GM21529 (cell line): ENCODE measurements around the gene DRC7.

Experiments
- ATAC-seq: cut with Tn5 transposase; IDR thresholded peaks from one replicate; pipeline ENCODE4 v1.9.1; 2021; ENCODE audit not compliant: unreplicated experiment

The DRC7 gene

DNA sequence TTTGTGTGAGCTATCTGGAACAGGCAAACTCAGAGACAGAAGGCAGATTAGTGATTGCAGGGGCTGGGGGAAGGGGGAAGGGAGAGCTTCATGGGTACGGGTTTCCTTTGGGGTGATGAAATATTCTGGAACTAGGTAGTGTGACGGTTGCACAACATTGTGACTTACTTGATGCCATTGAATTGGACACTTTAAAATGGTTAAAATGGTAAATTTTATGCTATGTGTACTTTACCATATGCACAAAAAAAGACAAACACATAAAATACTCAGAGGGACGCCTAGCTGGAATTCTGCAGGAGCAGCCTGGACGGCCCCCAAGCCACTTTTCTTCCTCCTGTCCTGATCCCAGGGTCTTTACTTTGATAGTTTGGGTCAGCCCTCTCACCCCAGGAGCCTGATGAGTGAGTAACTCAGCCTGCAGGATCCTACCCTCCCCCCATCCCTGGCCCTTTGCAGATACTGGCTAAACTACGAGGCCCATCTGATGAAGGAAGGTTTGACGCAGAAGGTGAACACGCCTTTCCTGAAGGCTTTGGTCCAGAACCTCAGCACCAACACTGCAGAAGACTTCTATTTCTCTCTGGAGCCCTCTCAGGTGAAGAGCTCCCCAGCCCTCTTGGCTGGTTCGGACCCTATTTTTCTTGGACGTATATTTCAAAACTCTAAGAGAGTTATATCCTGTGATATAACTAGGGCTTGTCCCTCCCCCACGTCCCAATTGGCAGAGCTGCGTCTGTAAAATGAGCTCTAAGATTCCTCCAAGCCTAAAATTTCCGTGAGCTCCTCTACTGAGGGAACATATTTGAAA is 18.7 kb upstream of the DRC7 start:
- ATAC-seq, result no peak

DNA sequence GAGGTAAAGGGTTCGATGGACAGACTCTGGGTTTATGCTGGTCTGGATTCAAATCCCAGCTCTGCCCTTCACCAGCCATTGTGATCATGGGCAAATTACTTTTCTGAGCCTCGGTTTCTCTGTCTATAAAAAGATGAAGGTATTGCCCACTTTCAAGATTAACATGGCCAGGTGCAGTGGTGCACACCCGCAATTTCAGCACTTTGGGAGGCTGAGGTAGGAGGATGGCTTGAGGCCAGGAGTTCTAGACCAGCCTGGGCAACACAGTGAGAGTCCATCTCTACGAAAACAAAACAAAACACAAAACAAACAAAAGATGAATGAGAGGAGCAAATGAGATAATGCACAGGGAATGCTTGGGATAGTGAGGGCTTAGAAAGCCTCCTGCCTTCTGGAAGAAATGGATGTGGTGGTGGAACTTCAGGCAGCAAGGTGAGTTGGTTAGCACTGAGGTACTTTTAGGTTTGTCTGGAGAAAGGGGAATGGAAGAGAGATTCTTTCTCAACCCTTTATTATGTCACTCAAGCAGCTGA is 18.0 kb upstream of the DRC7 start:
- ATAC-seq, result no peak

DNA sequence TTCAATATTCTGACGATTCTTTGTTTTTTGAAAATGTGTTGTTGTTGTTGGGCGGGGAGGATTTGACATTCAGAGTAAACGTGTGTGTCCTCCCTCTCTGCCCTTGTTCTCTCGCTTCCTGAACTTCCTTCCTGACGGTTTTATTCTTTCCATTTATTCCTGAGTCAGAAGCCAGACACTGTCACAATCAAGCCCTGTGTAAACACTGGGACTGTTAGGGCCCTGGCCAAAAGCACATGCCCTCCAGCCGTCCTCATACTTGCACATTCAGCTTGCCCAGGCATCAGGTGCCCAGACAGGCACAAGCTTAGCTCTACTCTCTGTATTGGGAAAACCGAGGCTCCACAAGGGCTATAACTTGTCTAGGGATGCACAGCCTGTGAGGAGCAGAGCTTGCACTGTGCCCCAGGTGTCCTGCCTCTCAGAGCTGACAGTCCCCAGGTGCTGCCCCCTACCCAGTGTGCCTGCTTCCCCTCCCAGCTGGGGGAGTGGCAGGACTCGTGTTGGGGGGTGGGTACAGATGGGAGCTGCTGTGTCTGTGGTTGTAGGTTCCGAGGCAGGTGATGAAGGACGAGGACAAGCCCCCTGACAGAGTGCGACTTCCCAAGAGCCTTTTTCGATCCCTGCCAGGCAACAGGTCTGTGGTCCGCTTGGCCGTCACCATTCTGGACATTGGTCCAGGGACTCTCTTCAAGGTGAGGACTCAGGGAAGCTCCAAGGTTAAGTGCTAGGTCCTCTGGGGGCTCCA is 16.8 kb upstream of the DRC7 start:
- ATAC-seq, result no peak

DNA sequence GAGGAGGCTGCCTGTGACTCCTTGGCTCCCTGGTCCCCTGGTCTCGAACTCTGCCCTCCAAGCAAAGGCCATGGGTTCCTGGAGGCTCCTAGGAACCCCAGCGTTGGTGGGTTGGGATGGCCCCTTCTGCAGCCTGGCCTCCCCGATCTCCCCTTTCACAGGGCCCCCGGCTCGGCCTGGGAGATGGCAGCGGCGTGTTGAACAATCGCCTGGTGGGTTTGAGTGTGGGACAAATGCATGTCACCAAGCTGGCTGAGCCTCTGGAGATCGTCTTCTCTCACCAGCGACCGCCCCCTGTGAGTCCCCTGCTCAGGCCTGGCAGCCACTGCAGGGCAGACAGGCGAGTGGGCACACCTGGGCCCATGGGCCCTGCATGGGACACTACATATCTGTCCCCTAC is 15.6 kb upstream of the DRC7 start:
- ATAC-seq, result no peak

DNA sequence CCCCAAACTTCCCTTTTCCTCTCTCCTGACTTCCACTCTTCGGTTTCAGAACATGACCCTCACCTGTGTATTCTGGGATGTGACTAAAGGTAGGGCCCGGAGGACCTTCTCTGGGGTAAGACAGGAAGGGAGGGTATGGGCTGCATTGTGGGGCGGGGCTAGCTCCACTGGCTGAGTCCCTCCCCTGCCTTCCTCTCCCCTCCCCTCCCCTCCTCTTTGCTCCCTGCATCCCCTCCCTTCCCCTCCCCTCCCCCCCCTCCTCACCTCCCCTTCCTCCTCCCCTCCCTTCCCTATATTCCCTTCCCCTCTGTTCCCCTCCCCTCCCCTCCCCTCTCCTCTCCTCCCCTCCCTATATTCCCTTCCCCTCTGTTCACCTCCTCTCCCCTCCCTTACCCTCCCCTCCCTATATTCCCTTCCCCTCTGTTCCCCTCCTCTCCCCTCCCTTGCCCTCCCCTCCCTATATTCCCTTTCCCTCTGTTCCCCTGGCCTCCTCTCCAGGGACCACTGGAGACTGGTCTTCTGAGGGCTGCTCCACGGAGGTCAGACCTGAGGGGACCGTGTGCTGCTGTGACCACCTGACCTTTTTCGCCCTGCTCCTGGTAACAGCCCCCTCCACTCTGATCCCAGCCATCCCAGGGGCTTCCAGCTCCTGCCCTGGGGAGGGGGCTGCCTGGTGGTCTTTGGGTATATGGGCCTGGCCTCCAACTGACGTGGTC is 14.7 kb upstream of the DRC7 start:
- ATAC-seq, result no peak

DNA sequence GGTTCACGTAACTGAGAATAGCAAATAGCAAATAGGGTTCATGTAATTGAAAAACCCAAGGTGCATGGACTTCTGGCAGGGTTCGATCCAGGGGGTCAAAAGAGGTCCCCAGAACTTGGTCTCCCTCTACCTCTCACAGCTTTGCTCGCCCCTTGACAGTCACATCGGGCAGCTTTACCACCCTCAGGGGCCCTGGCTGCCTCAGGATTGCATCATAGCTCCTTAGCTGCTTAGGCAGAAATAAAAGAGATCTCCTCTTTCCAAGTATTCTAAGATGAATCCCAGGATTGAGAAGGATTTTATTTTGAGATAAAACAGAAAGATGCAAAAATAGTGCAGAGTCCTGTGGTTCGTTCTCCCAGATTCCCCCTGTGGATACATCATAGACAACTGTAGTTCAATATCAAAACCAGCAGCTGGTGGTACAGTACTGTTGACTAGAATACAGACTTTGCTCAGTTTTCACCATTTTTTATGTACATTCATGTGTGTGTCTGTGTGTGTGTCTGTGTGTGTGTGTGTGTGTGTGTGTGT is 13.7 kb upstream of the DRC7 start:
- no peak for ATAC-seq

DNA sequence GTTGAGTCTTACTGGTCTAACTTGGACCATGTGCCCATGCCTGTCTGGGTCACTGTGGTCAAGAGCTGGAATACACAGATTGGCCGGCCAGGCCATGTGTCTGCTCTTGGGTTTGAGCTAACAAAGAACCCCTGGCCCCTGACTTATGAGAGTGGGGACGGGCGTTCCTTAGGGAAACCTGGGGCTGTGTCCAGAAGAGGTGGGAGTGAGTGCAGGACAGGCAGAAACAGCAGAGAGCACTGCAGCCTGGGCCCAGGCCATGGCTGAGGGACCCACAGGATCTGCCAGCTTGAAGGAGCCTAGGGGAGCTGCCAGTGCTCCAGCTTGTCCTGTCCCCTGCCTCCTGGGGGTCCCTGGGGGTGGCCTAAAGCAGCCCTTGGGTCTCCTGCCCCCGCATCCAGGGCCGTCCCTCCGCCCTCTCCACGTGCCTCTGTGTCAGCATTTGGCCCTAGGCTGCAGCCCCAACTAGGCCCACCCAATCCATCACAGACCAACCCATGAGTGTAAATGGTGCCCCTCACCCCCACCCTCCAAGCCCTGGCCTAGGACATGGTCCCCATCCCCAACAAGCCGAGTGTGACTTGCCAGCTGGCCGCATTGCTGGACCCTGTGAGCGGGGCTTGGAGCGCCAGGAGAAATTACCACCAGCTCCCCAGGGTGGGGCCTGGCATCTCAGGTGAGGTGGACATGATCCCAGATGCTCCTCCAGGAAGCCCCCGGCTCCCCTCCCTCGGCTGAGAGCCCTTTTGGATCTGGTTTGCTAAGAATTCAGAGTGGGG is 12.5 kb upstream of the DRC7 start:
- no peak for ATAC-seq

DNA sequence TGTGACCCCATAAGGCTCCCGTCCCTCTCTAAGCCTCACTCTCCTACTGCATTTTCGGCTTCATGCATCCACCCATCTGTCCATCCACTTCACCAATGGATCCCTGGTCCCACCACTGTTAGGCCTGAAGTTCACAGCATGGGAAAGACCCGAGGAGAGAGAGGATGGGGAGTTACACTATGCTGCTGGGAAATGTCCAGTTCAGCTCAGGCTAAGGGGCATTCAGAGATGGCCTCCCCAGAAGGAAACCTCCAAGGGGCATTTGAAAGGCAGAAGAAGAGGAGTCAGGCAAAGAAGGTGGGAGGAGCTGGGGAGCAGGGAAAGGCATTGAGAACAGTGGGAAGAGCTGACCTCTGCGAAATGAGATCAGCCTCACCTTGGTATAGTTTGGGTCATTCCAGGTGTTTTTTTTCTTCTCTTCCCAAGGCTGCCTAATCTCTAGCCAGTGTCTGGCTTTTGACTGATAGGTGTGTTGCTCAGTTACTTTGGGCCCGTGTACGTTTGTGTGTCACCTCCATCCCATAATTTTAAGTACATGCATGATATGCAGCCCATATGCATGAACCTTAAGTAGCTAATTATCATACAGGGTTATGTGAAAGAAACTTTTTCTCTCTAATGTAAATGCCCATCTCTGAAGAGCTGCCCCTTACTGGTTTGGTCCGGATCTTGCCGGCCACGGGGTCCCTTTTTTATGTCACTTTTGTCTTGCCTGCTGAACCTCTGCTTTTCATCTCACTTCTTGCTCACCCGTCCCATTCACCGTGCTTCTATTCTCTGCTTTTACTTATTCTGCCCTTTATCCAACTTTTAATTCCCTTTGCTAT is 11.6 kb upstream of the DRC7 start:
- ATAC-seq, result no peak

DNA sequence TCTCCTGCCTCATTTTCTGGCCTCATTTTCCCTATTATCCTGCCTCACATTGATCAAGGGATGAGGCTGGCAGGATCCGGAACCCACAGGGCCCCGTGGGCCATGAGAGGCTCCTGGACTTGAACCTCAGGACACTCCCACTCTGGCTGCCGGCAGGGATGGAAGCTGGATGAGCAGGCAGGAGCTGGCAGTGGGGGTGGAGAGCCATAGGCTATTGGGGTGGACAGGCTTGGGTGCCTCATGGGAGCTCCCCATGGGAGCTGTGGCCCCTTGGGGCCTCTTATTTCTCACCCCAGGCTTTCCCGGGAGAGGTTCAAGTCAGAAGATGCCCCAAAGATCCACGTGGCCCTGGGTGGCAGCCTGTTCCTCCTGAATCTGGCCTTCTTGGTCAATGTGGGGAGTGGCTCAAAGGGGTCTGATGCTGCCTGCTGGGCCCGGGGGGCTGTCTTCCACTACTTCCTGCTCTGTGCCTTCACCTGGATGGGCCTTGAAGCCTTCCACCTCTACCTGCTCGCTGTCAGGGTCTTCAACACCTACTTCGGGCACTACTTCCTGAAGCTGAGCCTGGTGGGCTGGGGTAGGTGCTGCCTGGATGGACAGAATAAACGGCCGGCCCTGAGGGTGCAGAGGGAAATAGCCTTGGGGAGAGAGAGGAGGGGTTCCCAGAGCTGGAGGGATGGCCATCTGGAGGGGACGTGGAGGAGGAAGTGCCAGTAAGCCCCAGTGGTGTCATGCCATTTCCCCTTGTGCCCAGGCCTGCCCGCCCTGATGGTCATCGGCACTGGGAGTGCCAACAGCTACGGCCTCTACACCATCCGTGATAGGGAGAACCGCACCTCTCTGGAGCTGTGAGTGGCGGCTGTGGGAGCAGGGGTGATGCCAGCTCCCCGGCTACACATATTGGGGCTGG is 10.7 kb upstream of the DRC7 start:
- no peak for ATAC-seq

DNA sequence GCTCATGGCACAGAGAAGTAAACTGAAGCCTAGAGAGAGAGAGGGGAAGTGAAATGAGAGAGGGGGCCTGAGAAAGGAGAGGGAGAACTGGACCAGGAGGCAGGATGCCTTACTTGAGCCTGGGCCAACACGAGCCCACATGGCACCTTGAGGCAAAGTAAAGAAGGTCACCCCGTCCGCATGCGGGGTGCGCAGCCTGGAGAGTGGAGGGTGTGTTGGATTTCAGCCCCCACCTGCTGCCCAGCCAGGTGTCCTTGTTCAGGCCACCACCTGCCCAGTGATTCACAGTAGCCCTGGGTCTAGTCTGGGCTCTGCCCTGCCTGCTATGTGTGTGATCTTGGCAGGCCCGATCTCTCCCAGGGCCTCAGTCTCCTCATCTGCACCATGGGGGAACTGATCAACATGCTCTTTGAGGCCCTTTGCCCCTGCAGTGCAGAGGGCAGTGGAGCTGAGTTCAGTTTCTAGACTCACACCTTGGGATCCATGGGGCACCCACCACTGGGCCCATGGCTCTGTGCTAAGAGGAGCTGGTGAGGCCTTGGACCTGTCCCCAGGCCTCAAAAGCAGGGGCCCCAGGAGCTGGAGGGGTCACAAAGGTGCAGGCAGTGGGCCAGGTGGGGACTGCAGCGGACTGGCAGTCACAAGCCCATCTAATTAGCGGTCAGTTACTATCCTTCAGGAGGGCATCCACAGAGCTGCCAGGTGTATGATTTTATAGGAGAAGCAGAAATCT is 9.8 kb upstream of the DRC7 start:
- no peak for ATAC-seq

DNA sequence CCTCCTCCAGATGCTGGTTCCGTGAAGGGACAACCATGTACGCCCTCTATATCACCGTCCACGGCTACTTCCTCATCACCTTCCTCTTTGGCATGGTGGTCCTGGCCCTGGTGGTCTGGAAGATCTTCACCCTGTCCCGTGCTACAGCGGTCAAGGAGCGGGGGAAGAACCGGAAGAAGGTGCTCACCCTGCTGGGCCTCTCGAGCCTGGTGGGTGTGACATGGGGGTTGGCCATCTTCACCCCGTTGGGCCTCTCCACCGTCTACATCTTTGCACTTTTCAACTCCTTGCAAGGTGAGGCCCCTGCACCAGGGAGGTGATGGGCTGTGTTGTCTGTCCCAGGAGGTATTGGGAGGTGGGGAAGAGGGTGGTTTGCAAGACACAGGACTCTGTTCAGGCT is 9.0 kb upstream of the DRC7 start:
- ATAC-seq, result no peak

DNA sequence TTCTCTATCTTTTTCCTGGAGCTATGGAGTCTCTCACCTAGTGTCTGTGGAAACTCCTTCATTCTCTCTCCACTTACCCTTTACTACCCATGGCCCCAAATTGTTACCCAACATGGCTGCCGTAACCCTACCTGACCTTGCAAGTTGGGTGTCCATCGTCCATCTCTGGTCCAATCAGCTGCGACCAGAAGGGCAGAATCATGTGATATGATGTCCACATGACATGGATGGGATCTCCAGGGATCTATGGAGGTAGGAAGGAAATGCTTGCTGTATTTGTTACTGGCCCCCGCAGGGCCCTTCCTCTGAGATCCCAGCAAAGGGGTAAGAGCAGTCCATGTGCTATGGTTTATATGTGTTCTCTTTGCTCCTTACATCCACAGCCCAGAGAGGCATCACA is 8.0 kb upstream of the DRC7 start:
- no peak for ATAC-seq

DNA sequence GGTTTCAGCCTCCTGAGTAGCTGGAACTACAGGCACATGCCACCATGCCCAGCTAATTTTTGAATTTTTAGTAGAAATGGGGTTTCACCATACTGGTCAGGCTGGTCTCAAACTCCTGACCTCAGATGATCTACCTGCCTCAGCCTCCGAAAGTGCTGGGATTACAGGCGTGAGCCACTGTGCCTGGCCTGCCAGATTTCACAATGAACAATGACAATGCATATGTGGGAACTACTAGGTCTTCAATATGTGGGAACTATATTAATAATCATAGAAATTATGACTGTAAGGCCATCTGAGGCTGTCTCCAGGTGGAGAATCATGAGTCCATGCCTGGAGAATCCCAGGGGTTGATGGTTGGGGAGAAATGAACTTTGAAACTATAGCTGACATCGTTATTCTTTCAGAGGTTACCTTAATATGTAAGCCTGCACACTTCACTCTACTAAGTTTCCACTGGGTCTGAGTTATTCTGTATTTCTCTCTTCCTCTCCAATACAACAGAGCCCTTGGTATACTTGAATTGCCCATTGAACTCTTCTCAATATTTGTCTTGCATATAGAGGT is 7.2 kb upstream of the DRC7 start:
- ATAC-seq, result no peak

DNA sequence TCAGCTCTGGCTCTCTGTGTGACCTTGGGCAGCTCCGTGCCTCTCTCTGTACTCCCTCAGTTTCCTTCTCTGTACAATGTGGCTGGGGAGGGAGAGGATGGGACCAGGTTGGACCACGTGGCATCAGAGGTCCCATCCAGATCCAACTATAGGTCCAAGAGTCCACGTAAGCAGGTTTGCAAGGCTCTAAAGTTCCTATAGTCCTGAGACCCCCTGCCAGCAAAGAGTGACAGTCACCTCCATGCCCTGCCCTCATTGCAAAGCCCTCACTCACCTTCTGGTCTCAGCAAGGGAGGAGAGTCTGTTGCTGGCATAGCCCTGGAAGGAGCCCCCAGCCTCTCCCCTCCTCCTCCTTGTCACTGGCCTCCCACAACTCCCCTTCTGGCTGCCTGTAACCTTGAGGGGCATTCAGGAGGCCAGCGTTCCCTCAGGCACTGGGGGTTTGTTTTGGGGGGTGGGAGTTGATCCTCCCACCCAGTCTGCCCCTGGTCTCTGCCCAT is 6.1 kb upstream of the DRC7 start:
- ATAC-seq, result no peak

DNA sequence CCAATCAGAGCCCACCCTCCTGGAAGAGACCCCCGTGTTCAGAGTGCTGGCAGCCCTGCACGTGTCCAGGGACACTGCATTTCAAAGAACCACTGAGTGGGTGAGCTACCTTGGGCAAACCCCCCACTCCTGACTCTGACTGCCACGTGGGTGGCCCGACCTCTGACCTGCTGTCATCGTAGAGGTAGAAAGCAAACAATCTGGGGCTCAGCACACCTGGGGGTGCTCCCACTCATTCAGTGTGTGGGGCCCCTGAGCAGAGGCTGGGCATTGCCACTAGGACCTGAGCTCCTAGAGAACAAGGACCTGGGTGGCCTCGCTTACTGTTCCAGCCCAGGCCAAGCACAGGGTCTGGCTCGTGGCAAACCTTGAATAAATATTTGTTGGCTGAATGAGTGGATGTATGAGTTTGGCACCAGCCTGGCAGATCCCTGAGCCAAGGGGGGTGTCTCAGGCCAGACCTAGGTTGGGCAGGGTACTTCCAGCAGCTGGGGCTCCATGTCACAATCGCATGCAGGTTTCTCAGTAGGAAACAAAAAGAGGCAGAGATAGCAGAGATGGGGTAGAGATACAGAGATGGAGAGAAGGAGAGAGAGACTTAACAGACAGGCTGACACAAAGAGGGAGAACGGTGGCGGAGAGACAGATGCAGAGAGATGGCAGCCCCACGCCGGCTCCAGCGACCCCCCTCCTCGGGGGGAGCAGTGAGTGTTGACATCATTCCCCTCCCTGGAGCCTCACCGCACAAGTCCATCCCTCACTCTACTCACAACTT is 5.4 kb upstream of the DRC7 start:
- peak; percentile 7 for ATAC-seq

DNA sequence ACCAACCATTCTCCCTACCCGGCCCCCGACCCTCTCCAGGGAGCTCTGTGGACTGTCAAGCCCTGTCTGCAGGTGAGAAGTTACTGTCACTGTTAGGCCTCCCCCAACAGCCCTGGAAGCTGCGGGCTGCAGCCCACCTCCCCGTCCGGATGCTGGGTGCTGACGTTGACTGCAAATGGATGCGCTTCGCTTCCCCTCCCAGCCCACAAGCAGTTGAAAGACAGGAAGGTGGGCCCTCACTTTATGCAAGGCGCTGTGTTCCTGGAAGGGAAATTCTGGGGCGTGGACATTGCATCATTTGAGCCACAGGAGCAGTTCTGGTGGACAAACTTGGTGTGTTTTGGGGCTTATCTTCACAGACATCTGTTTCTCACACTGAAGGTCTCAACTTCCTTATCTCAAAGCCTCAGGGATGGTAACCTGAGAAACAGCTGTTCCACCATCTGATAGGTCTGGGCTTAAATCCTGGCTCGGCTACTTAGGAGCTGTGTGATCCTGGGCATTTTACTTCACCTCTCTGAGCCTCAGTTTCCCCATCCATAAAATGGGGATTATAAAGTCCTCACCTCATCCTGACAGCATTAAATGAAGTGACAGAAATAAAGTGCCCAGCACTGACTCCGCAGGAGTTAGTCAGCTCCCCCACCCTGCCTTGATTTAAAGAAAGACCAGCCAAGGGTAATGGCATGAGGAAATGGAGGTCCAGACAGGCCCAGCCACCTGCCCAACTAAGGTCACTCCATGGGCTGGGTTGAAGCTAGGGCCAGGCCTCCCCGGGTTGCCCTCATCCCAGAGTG is 4.6 kb upstream of the DRC7 start:
- peak; percentile 77 for ATAC-seq
